ENCODE data around the gene COQ4.
"Not testable (repeated sequence)": the region's sequence is repeated elsewhere in the genome, so short reads cannot be mapped to it uniquely, and the experiment has no call there.

Gene COQ4

DNA sequence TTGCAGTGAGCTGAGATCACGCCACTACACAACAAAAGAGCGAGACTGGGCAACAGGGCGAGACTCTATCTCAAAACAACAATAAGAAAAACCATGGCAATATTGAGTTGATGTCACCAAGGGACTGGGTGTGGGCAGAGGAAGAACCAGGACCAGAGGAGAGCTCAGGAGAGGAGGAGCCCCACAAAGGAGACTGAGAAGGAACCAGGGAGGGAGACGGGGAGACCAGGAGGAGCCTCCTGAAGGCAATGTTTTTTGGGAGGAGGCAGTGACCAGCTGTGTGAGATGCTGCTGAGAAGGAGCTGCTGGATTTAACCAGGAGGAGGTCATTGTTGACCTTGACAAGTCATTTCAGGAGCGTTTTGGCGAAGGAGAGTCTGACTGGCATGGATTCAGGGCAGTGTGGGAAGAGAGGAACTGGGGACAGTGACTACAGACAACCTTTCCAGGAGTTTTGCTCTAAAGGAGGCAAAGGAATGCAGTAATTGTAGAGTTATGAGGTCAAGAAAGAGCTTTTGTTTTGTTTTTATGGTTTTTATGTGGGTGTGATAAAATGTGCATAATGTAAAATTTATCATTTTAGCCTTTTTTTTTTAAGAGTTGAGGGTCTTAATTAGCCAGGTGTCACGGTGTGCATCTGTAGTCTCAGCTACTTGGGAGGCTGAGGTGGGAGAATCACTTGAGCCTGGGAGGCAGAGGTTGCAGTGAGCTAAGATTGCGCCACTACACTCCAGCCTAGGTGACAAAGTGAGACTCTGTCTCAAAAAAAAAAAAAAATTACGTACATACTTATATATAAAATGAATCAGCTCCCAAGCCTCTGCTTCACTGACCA is 18.3 kb upstream of the COQ4 start:
- no peak for DNase-seq

DNA sequence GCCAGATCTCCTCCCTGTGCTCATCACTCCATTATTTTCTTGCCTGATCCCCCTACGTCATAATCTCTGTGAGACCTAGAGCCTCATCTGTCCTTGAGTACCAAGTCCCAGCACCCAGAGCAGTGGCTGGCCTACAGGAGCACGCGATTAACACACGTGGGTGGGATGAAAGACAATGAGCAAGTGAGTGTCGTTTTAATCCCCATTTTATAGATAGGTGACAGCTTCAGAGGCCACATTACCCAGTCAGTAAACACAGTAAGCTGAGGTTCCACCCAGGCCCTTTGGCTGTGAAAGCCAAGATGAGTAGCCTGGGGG is 17.7 kb upstream of the COQ4 start:
- no peak for DNase-seq

DNA sequence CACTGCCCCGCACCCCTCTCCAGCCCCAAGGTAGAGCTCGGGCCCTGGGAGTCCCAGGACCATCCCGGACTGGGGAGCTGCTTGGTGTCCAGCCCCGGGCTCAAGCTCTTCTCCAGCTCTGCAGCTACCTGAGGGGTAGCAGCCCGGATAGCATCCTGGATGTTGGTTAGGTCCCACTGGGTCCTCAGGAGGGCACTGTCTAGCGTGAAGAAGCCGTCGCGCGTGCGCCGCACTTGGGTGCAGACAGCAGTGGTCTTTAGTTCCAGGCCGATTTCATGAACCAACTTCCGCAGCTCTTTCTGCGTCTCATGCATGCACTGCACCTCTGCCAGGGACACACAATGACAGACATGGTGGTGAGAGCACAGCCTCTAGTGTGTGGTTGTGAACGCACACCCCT is 13.1 kb upstream of the COQ4 start:
- DNase-seq, result no peak

DNA sequence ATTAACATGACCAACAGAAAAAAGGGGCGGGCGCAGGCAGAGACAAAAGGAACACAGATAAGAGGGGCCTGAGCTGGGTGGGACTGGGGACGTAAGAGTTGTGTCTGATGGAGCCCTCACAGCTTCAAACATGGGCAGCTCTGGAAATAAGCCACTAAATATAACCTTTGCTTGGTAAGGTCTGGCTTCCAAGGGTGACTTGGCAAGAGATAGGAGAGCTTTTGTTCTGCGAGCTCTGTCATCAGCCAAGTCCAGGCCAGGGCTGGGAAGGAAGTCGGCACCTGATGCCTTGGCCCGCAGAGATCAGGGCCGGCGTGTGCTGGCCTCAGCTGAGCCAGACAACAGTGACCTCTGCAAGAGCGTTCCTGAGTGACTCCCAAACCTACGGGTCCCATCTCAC is 12.2 kb upstream of the COQ4 start:
- no peak for DNase-seq

DNA sequence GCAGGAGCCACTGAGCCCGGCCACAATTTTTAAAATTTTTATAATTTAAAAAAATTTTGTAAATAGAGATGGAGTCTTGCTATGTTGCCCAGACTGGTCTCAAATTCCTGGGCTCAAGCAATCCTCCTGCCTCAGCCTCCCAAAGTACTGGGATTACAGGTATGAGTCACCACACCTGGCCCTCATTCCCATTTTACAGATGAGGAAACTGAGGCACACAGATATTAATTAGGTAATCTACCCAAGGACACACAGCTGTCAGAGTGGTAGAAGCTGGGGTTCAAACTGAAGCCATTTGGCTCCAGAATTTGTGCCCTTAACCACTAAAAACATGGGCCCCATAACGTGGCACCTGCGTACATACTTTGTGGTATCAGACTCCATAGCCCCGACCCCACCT is 7.9 kb upstream of the COQ4 start:
- no peak for DNase-seq

DNA sequence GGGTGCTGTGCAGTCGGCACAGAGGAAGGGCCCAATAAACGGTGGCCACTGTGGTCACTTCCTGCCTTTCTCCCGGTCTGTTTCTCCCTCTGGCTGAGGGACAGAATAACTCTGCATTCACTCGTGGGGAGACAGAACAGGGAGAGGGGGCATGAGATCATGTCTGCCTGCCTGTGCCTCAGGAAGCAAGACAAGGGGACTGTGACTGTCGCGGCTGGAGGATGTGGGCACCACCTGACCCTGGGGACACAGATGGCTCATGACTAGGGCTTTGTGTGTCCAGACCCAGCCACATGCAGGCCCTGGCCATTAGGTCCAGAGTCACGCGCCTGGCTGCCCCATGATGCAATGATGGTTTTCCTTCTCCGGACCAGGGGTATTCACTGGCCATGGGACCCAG is 6.2 kb upstream of the COQ4 start:
- no peak for DNase-seq

GRCh38 chr9:128317629-128318028 is 5.0 kb upstream of the COQ4 start:
- DNase-seq, result no peak

DNA sequence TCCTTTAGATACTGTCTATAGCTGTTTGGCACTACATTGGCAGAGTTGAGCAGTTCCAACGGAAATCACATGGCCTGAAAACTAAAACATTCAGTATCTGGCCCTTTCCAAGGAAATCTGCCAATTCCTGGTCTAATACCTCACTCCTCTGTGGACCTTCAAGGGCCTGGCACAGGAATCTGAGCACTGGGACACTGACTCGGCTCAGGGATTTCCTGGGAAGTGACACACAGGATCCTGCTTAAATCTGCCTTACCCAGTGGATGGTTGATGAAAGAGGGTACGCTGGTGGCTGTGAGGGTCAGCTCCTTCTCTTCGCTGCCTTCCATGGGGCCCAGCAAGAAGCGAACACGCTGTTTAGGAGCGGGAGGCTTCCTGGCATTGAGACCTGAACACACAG is 1.3 kb upstream of the COQ4 start:
- DNase-seq, result no peak

GRCh38 chr9:128321879-128322403 is 698 bp upstream of the COQ4 start:
- no peak for DNase-seq

DNA sequence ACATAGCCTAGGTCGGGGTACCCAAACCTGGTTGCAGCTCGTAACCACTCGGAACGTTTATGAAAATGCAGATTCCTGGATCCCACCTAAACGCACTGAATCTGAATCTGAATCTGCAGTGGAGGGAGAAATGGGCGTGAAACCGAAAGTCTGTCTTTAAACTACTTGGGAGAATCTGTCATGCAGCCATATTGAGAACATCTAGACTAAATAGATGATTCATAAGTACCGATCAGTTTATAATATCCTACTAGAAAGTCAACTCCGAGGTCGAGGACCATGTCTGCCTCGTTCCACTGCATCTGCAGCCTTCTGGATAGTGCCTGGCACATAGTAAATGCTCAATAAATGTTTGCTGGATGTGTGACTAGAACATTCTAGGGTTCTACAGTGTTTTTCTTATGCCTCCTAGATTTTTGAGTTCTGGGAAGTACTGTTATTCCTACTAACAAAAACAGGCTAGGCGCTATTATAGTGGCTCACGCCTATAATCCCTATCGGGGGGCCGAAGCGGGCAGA is 632 bp downstream of the COQ4 start:
- no peak for DNase-seq

GRCh38 chr9:128323791-128324190 is 1.2 kb downstream of the COQ4 start:
- no peak for DNase-seq

- no peak for DNase-seq
These were observed 1.8 kb downstream of the COQ4 start for GRCh38 chr9:128324401-128324800.

- DNase-seq, result no peak
These were observed 3.0 kb downstream of the COQ4 start for GRCh38 chr9:128325629-128326028.

GRCh38 chr9:128333451-128333869 is 10.8 kb downstream of the COQ4 start:
- no peak for DNase-seq

GRCh38 chr9:128335161-128335560 is 12.5 kb downstream of the COQ4 start:
- no peak for DNase-seq

GRCh38 chr9:128335914-128336313 is 13.3 kb downstream of the COQ4 start:
- DNase-seq, result no peak

DNA sequence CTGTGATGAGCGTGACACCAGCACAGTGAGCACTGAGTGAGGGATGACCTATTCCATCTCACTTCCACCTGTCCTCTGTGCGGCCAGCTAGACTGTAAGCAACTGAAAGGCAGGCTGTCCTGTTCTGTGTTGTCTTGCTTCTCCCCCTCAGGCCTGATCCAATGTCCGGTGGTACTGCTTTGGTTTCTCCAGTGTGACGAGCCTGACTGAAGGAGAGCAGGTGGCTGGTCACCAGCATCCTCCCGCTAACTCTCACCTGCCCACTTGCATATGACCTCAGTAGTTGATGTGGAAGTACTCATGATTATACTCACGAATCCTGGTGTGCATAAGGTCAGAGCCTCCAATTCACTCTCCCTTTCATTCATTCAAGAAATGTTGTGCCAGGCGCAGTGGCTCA is 15.3 kb downstream of the COQ4 start:
- DNase-seq, result no peak

- not testable (repeated sequence) for DNase-seq
These were observed 16.4 kb downstream of the COQ4 start for GRCh38 chr9:128338852-128339614.

- DNase-seq, result peak; percentile 89
These were observed 17.4 kb downstream of the COQ4 start, which contains the start of gene SLC27A4 for GRCh38 chr9:128339761-128340690. TSS of gene SLC27A4 (plus strand) at chr9:128340527. CDS start at chr9:128343133, 2,606 bp downstream.

- peak; percentile 36 for DNase-seq
These were observed 18.2 kb downstream of the COQ4 start for GRCh38 chr9:128340691-128341434.

GRCh38 chr9:128341435-128341849 is 18.8 kb downstream of the COQ4 start:
- peak; percentile 92 for DNase-seq
